Activated CD8-positive, alpha-beta T cell treated with anti-CD3 and anti-CD28 coated beads for 36 hours (primary cell): ENCODE results near the gene TBXAS1. TPM values are rescaled to one million over a fixed set of nuclear protein-coding genes. Genes with fewer than 3 reads are reported as not detected.
"Not testable (repeated sequence)": the region's sequence is repeated elsewhere in the genome, so short reads cannot be mapped to it uniquely, and the experiment has no call there.

ENCODE experiments used
- ATAC-seq: fragments of 200-7000 bp; cut with Tn5 transposase; one replicate; pipeline ENCODE4 v1.10.0; 2021; ENCODE audit warnings: mild to moderate bottlenecking, moderate library complexity
- CTCF ChIA-PET: fragments of 350-600 bp; sonication (Branson Sonifier 250); formaldehyde crosslinking; loops from one replicate; lab custom pipeline; 2021; ENCODE audit warnings: antibody characterized with exemption; lab: Charles Lee
- POLR2A ChIA-PET: fragments of 350-600 bp; sonication (Branson Sonifier 250); formaldehyde crosslinking; loops from one replicate; lab custom pipeline; 2021; ENCODE audit warnings: antibody characterized with exemption; lab: Charles Lee
- DNase-seq: peaks from one replicate; pipeline ENCODE4 v3.0.0-alpha.2; 2020
- H3K27ac Mint-ChIP-seq: one replicate; pipeline ENCODE4 v1.8.0; 2021; ENCODE audit warnings: mild to moderate bottlenecking, mixed read lengths
- H3K27me3 Mint-ChIP-seq: one replicate; pipeline ENCODE4 v1.8.0; 2021; ENCODE audit warnings: mixed read lengths
- H3K36me3 Mint-ChIP-seq: one replicate; pipeline ENCODE4 v1.8.0; 2021; ENCODE audit warnings: low read depth, mixed read lengths
- H3K4me1 Mint-ChIP-seq: one replicate; pipeline ENCODE4 v1.8.0; 2021; ENCODE audit warnings: low read depth, mixed read lengths
- H3K4me3 Mint-ChIP-seq: one replicate; pipeline ENCODE4 v1.8.0; 2021; ENCODE audit warnings: mild to moderate bottlenecking, moderate library complexity, mixed read lengths
- H3K9me3 Mint-ChIP-seq: one replicate; pipeline ENCODE4 v1.8.0; 2021; ENCODE audit warnings: mixed read lengths
- intact Hi-C: fragments of 100-400 bp; cut with micrococcal nuclease; formaldehyde crosslinking; loops from one replicate; pipeline ENCODE4 v1.10.0; 2022
- total RNA-seq, 2 experiments: library from RNA; stranded (reverse); gene quantifications; one replicate each; pipeline ENCODE4 v1.2.3, GENCODE V29; 2021
- TF ChIP-seq, protein P1 (sequence below): fragments of 200-600 bp; IDR thresholded peaks from one replicate; pipeline ENCODE4 v1.8.0; 2022; ENCODE audit warnings: antibody characterized with exemption, mild to moderate bottlenecking

TBXAS1 gene
- total RNA-seq, 2 experiments from 2014 or later, result 1.5 to 2.1 TPM

DNA sequence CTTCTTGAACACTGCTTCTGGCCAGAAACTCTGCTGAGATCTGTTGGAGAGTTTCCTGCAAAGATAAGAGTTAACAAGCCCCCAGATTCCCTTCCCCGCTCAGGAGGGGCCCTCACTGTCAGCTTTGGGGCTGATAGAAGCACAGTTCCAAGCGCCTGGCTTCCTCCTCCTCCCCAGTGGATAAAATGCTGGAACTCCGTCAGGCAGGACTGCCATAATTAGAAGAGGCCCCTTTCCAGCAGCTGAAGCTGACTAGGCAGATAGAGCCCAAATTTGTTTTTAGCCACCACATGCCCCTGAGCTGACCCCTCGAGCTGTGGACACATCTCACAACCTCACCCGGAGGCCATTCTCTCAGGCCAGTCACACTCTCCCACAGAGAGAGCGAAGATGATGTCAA is 89.4 kb downstream of the TBXAS1 start:
- intact Hi-C loops, result loop anchor here (10.0 kb wide), 1 partner anchor 144 kb away; the partner anchor contains the start of gene HIPK2
- H3K36me3 Mint-ChIP-seq, result no peaks in the 10 kb centered on the region
- ChIA-PET CTCF (no interaction called here), POLR2A (interaction anchor here (0.9 to 1.3 kb wide), 2 partner anchors 10 to 26 kb away, joined by 3 read pairs; no protein-coding TSS in a partner anchor)
- H3K4me3 Mint-ChIP-seq, result no peak overlapping the region
- TF ChIP-seq, protein P1, sequence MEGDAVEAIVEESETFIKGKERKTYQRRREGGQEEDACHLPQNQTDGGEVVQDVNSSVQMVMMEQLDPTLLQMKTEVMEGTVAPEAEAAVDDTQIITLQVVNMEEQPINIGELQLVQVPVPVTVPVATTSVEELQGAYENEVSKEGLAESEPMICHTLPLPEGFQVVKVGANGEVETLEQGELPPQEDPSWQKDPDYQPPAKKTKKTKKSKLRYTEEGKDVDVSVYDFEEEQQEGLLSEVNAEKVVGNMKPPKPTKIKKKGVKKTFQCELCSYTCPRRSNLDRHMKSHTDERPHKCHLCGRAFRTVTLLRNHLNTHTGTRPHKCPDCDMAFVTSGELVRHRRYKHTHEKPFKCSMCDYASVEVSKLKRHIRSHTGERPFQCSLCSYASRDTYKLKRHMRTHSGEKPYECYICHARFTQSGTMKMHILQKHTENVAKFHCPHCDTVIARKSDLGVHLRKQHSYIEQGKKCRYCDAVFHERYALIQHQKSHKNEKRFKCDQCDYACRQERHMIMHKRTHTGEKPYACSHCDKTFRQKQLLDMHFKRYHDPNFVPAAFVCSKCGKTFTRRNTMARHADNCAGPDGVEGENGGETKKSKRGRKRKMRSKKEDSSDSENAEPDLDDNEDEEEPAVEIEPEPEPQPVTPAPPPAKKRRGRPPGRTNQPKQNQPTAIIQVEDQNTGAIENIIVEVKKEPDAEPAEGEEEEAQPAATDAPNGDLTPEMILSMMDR, result no peak
- no peak overlapping the region for H3K27ac Mint-ChIP-seq
- DNase-seq (no peak), ATAC-seq (no peak)
- H3K4me1 Mint-ChIP-seq, result peaks cover 18% of the 10 kb centered on the region
- H3K9me3 Mint-ChIP-seq, result no peaks in the 10 kb centered on the region
- H3K27me3 Mint-ChIP-seq, result peaks cover 4% of the 10 kb centered on the region

DNA sequence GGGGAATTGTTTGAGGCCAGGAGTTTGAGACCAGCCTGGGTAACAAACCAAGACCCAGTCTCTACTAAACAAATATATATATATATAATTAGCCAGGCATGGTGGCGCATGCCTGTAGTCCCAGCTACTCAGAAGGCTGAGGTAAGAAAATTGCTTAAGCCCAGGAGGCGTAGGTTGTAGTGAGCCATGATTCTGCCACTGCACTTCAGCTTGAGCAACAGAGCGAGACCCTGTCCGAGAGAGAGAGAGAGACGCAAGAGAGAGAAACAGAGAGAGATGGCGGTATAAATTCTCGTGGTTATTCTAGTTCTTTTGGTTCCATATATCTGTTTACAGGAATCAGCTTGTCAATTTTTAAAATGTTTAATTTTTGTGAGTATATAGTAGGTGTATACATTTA is 94.0 kb downstream of the TBXAS1 start:
- Mint-ChIP-seq H3K9me3 (no peaks in the 10 kb centered on the region), H3K4me1 (no peaks in the 10 kb centered on the region), H3K27me3 (no peaks in the 10 kb centered on the region), H3K4me3 (no peak overlapping the region), H3K36me3 (no peaks in the 10 kb centered on the region), H3K27ac (no peak overlapping the region)
- no peak for DNase-seq
- ChIA-PET POLR2A (interaction anchor here (0.8 to 1.0 kb wide), 2 partner anchors 14 to 39 kb away, joined by 3 to 4 read pairs; no protein-coding TSS in a partner anchor), CTCF (no interaction called here)
- ATAC-seq, result no peak
- intact Hi-C loops, result no loop called here
- TF ChIP-seq, protein P1, result no peak

DNA sequence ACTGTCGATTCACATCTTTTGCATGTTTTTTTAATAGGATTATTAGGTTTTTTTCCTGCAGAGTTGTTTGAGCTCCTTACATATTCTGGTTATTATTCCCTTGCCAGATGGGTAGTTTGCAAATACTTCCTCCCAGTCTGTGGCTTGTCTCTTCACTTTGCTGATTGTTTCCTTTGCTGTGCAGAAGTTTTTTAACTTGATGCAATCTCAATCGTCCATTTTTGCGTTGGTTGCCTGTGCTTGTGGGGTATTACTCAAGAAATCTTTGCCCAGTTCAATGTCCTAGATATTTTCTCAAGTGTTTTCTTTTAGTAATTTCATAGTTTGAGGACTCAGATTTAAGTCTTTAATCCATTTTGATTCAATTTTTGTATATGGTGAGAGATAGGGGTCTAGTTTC is 95.4 kb downstream of the TBXAS1 start:
- Mint-ChIP-seq H3K36me3 (no peaks in the 10 kb centered on the region), H3K27me3 (peaks cover 1% of the 10 kb centered on the region), H3K9me3 (no peaks in the 10 kb centered on the region), H3K27ac (no peak overlapping the region), H3K4me3 (no peak overlapping the region), H3K4me1 (no peaks in the 10 kb centered on the region)
- TF ChIP-seq, protein P1, result no peak
- CTCF ChIA-PET, result no interaction called here
- intact Hi-C loops, result no loop called here
- POLR2A ChIA-PET, result no interaction called here
- DNase-seq (no peak), ATAC-seq (no peak)

DNA sequence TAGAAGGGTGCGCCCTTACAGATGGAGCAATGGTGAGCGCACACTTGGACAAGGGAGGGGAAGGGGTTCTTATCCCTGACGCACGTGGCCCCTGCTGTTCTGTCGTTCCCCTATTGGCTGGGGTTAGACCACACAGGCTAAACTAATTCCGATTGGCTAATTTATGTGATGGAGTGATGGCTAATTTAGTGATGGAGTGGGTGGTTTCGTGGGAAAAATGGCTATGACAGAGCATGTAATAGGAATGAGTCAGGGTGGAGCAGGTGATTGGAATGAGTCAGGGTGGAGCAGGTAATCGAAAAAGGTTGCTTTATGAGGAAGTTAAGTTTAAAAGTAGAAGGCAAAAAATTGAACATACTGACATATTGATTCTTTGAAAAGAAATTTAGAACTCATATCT is 100.2 kb downstream of the TBXAS1 start:
- H3K36me3 Mint-ChIP-seq, H3K4me3 Mint-ChIP-seq, intact Hi-C loops, DNase-seq, H3K9me3 Mint-ChIP-seq, ATAC-seq, H3K4me1 Mint-ChIP-seq, H3K27me3 Mint-ChIP-seq, H3K27ac Mint-ChIP-seq, CTCF ChIA-PET: not testable (repeated sequence)
- POLR2A ChIA-PET, result interaction anchor here (1.8 kb wide), 1 partner anchor 12 kb away, joined by 4 read pairs; no protein-coding TSS in a partner anchor

DNA sequence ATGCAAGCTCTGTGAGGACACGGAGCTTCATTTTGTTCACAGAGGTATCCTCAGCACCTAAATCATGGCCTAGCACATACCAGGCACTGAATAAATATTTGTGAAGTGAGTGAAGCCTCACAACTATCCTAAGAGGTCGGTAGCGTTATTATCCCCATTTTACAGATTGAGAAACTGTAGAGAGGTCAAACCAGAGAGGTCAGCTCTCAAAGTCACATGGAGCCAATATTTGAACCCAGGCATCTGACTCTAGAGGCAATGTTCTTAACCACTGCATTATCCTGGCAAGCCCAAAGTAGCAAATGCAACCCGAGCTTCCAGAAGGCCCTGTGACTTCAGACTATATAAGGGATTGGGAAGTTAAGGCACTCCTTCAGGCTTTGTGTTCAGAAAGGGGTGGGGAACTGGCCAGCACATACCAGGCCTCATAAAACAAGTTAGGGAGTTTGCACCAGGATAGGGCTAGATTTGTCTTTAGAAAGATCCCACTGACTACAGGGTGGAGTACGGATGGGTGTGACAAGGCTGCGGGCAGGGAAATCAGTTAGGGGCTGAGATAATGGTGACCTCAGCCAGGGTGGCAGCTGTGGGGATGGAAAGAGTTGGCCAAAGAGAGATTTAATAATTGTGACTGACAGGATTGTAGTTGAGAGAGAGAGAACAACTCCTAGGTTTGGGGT is 101.4 kb downstream of the TBXAS1 start:
- Mint-ChIP-seq H3K27ac (no peak overlapping the region), H3K36me3 (no peaks in the 10 kb centered on the region), H3K9me3 (no peaks in the 10 kb centered on the region), H3K4me3 (no peak overlapping the region), H3K4me1 (peaks cover 8% of the 10 kb centered on the region), H3K27me3 (peaks cover 3% of the 10 kb centered on the region)
- ATAC-seq (no peak), DNase-seq (no peak)
- intact Hi-C loops, result no loop called here
- CTCF ChIA-PET, result no interaction called here
- POLR2A ChIA-PET, result interaction anchor here (1.8 kb wide), 1 partner anchor 10 kb away, joined by 4 read pairs; no protein-coding TSS in a partner anchor
- TF ChIP-seq, protein P1, result no peak
